Germinal center (tissue), 1 donor: ENCODE data around the gene EPHB6.

ENCODE experiments used
- DNase-seq: peaks from one replicate; pipeline ENCODE4 v3.0.0; 2012; ENCODE audit warnings: mixed read lengths, low spot score

Gene EPHB6

DNA sequence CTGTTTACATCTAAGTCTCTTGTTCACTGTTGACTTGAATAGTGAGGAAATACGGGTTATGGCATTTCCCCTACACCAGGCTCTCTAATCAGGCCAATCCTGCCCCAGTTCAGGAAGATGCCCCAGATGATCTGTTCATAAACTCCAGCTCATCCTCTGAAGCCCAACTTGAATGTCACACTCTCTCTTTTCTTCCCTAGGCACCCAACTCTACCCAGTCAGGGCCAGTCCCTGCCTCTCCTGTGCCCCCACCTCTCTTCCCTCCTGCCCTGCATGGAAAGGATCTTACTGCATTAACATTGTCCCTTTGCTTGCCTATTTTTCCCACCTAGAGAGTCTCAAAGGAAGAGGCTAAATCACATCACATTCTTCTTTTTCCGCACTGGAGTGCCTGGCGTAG, 41.3 kb downstream of the EPHB6 start:
- DNase-seq: no peak

DNA sequence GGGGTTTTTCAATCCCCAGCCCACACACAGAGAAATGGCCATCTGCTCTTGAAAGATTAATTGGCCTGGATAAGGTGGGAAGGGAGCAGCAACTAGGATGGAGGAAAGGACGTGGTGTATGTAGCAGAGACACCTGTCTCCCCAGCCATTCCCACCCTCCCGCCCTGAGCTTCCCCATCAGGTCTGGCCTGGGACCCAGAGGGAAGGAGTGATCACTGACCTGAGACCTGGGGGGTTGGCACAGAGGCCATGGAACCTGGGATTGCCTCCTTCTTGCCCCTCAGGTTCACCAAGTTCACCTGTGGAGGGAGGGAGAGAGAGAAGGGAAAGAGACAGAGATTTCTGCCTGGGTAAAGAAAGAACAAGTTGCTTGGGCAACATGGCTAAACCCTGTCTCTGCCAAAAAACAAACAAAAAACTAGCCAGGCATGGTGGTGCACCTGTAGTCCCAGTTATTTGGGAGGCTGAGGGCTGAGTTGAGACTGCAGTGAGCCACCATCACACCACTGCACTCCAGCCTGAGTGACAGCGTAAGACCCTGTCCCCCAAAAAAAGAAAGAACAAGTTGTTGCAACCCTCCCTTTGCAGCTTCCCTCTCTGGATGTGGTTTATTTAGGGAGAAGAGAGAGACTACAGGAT, 42.0 kb downstream of the EPHB6 start:
- DNase-seq: no peak

DNA sequence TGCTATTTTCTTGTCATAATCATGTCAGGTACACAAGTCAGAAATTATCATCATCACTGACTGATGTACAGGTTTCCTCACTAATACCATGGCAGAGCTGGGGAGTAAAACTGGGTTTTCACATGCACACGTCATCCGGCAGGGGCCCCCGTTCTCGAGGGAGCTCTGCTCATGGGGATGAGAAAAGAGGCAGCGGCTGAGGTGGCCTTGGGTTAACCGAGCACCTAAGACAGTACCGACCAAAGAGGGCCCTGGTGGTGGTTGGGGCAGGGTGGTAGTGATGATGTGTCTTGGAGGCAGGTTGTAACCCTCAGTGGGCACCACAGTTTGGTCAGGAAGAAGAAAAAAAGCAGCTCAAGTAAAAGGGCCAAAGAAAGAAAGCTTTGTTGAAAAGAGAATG, 42.8 kb downstream of the EPHB6 start:
- no peak for DNase-seq

DNA sequence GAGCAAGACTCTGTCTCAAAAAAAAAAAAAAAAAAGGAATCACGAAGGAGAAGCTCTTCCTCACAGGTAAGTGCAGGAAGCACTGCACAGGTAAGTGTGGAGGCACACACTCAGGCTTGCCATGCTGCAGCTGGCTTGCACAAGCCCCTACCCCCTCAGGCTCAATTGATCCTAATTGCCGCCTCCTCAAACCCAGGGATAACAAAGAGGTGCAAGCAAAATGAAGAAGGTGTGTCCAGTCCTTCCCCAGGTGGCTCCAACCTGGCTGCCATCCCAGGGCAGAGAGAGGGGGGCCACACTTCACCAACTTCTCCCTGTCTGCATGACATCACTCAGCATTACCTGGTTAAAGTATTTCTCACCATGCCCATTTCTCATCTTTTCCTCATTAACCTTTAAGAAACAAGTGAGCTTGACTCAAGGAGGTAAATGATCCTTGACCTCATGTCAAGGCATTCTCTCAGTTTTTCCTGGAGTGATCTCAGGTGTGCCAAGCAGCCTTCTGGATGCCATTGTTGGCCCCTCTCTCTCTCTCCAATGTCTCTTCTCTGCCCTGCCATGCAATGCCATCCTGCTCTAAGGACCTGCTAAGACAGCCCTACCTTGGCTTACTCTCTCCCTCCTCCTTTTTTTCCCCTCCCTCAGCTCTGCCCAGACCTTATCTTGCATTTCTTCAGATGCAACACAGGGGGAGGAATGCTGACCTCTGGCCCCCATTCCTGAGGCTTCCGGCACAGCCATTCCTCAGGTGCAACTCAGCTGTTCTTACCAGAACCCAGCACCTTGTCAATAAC, 43.7 kb downstream of the EPHB6 start:
- no peak for DNase-seq

DNA sequence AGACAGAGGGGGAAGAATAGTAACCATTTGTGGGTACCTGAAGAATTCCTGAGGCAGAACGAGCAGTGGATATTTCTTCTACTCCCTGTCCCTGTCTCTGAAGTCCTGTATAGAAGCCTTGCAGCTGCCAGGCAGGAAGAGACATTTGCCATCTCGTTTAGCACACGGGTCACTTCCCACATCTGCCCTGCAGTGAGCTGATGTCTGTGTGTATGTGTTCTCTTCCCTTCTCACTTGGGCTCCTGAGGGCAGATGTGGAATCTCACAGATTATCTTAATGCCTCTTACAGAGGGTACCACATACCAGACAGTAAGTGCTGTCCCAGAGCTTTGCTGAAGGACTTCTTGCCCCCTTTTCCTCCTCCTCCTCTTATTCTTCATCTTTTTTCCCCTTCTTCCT, 44.8 kb downstream of the EPHB6 start:
- no peak for DNase-seq

DNA sequence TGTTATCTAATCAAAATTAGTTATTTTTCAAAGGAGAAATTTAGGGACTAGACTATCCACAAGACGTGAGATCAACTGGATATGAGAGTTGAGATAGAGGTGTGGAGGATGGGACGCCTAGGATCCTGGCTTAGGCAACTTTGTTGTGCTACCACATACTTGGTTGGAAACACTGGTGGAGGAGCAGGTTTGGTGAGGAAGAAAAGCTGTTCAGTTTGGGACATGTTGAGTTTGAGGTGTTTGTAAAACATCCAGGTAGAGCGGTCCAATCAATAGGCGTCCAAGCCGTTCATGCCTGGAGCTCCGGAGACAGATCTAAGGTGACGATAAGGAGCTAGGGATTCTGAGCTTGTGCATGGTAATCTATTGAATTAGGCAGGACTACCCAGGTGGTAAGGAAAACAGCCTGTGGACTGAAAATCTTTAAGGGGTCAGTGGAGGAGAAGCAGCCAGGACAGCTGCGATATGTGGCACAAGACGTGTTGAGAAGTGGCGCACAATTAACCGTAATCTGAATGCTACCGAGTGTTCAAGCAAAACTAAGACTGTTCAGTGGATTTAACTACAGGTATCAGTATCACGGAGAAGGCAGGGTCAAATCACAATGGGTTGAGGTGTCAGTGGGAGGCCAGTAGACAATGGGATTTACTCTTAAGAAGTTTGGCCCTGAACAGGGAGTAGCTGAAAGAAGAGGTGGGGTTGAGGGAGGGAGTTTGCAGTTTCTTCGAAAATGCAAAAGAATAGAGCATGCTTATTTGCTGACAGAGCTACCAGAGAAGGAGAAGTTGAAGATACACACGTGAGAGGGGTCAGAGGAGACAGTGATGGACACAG, 46.8 kb downstream of the EPHB6 start:
- DNase-seq: no peak

DNA sequence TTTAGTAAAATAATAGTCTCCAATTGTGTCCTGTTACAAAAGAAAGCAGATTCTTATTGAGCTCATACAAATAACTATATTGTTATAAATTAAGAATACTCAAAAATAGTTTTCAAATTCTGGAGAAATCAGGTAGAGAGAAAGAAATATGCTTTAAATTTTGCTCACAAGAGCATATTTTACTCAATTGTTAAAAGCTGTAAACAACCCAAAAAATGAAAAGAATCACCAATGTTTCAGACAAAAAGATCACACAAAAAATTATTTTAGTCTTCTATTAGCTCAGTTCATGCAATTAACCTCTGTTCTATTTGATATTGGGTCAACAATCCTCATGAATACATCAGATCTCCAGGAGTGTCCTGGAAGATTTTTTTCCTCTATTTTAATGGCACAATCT, 49.3 kb downstream of the EPHB6 start:
- no peak for DNase-seq

DNA sequence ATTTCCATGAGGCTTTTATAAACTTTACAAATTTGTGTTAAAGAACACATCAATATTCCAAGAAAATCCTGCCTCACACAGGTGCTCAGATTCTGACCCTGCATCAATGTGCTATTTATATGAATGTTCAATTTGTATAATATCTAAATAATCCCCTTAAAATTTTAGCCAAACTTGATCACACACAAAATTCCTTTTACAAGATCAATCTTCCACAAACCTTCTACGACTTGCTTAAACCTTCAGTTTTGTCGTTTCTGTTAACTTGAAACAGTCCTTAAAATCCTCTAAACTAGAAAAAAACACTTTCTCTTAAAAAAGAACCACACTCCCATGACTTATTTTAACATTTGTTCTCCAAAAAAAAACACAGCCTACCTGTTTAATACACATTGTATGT, 50.9 kb downstream of the EPHB6 start:
- no peak for DNase-seq

DNA sequence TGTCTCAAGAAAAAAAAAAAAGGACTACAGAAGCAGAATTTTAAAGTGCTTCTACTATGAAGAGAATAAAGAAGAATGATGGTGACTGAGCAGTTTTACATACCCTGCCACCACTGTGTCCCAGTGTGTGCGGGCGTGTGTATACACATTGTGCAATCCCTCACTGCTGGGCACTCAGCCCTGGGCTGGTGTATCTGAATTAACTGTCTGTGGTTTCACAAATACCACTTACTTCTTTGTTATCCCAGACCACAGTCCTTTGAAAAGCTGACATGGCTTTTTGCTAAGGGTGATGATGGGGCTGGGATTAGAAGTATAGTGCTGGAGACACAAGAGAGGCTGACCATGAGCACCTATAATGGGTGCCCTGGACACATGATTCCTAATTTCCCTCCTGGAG, 51.8 kb downstream of the EPHB6 start:
- DNase-seq: no peak

DNA sequence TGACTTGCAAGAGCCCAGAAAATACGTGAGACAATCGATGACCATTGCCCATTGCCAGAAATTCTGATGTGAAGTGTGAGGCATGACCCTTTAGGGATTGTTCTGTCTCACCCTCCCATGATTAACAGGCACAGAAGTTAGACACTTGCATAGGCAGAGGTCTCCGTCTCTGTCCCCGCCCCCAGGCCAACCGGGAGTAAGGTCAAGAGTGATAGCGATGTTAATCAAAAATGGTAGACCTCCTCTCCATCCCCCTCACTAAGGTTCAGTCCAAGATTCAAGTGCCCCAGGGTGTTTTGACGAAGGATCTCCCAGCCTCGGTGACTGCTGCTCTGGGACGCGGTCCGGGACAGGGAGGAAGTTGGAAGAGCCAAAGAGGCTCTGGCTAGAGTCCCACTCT, 53.4 kb downstream of the EPHB6 start:
- no peak for DNase-seq

DNA sequence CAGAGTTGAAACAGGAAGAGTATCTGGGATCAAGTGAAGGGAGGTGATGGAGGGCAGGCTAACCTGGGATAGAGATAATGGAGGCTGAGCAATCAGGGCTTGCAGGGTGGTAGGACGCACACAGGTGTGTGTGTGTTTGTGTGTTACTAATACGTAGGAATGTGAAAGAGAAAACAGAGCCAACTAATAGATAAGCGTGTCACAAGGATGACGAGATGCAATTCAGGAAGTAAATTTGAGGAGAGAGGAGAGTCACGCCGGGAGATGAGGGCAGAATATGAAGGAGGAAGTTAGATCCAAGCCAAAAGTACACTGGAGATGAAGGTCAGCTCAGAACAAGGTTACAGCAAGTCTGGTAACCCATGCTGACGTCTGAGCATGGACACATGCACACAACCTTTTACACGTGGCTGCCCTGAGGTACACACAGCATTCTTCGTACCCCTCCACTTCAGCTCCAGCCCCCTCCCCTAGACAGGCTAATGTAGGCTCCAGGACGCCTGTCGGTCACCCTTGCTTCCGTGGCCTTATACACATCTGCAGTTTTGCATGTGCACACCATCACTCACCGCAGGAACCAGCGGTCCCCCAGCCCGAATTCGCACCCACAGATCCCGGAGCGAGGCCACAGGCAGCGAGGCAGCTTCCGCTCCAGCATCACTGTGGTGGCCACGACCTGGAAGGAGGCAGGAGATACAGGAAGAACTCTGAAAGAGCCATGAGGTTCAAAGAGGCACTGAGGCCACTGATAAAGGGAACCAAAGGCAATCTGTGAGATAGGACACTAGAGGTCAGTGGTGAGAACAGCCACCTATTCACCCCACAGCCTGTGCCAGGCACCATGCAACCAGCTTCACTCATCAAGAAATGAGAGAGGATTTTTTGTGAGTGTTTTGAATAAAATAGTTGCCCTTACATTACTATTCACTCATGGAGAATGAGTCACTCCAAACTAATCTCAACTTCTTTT, 54.3 kb downstream of the EPHB6 start:
- DNase-seq: peak; percentile 54

DNA sequence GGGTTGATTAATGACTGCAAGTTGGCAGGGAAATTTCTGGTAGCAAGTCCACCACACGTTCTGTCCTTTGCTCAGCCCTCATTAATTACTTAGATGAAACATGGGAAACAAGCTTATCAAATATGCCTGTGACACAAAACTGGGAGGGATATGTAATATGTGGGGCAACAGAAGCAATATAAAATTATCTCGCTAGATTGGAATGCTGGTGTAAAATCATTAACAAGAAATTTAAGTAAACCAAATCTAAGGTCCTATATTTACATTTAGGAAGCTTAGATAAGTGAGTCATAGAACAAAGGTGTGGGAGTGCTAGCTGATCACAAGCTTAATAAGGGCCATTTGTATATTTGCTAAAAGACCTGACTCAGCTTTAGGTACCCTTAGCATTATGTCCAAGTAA, 55.2 kb downstream of the EPHB6 start:
- no peak for DNase-seq

DNA sequence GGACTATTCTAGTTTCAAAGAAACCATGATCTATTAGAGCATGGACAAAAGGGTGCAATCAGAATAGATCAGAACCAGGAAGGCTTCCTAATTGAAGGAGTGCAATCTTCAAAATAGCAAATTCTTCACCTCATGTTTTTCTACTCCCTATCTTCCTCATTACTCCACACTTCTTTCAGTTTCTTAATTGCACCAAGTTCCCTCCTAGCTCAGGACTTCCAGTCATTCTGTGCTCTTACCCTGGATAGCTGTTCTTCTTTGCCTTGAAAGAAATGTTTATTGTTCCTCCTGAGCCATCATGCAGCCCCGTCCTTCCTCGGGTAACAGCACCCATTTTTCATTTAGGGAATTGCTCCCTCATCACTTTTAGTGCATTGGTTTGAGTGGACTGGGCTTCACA, 55.6 kb downstream of the EPHB6 start:
- DNase-seq: no peak

DNA sequence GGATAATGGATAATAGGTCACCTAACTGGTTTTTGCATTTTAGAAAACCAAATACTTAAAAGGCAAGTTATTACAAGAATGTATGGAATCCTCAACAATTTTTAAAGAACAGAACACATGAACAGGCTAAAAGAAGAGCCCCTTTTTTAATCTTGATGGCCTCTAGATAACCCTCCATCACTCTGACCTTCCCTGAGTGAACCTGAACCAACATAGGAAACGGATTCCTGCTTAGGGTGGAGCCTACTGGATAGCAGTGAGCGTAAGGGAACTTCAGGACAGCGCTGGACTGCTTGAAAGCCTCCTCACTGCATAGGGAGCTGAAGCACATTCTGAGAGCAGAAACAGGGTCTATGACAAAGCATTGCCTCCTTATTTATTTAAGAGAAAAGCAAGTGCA, 58.2 kb downstream of the EPHB6 start:
- DNase-seq: no peak

DNA sequence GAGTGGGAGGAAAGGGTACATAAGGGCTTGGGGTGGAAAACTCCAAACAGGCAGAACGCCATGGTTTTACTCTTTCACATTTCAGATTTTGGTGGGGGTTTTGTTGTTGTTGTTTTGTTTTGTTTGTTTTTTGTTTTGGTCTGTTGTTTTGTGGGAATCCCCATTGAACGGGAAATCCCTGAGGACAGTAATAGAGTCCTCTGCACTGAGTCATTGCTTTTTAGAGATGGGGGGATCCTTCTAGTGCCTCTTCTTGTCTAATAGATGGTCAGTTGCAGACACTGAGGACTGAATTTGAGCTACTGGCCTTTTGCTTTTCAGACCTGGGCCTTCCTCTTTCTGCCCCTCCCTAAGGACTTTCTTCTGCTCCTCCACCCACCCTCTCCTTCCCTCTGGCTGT, 58.7 kb downstream of the EPHB6 start:
- DNase-seq: no peak

DNA sequence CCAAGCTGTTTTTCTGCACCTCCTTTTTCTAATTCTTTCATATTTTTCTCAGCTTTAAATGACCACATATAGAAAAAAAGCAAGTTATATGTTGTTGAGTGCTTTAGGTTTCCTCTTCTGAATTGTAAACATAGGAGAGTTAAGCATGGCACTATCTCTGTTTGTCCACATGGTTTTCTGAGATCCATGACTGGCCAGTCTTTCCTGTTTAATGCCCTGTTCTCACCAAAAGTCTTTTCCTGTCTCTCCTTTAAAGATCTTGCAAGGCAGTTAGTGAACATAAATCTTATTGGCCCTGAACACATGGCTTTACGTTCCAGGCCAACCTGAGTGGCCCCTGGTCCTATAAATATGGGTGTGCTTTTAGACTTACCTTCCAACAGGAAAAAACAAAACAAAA, 59.2 kb downstream of the EPHB6 start:
- no peak for DNase-seq

DNA sequence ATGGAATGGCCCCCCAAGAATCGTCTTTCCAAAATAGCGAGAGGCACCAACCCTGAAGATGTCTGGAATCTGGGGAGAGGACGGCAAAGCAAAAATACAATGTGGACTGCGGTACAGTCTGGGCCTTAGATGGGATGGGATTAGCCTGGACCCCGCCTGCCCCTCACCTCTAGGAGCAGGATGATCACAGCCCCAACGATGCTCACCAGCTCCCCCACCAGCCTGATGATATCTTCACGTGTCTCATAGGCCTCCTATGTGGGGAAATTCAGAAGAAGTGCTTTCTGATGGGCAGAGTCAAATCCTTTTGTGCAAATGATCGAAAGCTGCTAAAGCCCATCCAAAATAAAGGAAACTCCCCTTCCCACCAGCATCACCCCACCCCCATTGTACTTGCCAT, 60.4 kb downstream of the EPHB6 start:
- DNase-seq: no peak

DNA sequence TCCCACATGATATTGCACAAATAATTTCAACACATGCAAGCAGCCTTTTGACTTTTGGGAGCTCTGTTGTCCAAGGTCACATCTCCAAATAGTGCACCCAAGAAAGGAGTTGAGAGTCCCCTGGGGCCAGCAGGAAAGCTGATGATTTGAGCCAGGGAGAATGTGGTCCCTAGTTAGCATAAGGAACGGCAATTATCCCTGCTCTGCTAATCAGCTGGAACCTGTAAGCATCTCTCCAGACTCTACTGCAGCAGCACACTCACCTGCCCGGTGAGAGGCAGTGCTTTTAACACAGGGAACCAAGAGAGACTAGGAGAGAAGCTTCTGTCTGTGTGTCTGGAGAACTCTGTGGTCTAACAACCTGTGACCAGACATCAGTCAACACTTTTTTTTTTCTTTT, 61.6 kb downstream of the EPHB6 start:
- no peak for DNase-seq

DNA sequence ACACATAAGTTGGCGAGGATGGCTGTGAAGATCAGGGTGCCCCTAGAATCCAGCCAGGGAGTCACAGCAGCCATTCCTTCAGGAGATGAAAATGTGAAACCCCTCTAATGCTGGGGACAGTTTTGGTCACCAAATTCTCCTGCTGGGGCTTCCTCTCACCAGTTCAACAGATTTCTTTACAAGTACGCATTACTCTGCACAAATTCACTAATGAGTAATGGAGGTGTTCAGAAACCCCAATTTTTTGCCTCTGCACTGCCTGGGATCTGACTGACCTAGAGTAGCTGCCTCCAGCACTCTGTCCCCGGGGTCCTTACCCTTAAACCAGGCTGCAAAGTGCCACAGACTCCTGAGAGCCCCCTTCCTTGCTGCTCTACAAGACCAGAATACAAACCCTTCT, 62.6 kb downstream of the EPHB6 start:
- DNase-seq: no peak

DNA sequence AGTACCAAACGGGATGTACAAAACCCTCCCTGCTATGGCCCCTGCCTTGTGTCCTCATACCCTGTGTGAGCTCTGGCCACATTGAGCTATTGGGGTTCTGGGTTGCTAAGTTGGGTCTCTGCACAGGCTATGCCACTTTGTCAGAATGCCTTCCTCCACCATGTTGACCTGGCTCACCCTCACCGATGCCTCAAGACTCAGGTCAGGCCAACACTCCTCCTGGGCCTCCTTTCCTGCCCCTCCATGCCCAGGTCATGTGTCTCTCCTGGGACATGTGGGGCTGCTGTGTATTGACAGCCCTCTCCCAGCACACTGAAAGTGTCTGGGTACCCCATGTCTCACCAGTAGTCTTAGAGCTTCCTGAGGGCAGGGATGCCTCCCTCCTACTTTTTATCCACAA, 64.0 kb downstream of the EPHB6 start:
- DNase-seq: no peak

DNA sequence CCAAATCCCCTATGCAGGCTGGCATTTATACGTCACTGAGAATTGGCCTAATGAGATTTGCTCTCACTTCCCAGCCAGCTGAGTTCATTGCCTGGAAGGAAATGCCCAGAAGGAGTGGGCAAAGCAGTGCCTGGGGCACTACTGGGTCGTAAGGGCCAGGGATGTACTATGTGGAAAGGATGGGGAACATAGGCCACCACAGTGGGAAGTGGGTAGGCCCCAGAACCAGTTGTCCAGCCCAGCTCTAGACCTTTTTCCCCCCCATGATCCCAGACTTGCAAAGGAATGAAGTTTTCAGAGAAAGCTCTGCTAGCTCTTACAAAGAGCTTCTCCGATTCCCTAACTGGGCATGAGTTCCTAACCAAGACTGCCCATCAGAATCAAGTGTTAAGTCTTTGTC, 64.8 kb downstream of the EPHB6 start:
- no peak for DNase-seq
